ENCODE measurements around the gene GCGR.

Gene GCGR

GRCh38 chr17:81852237-81852636 lies 48.3 kb downstream of the GCGR start:
- no peak for TF ChIP-seq CTCF (IDR thresholded peaks at IDR 0.05; ENCODE audit: borderline replicate concordance, insufficient read depth, low read depth, low read length)

GRCh38 chr17:81854974-81855774 lies 51.2 kb downstream of the GCGR start:
- TF ChIP-seq CTCF (IDR thresholded peaks at IDR 0.05; ENCODE audit: borderline replicate concordance, insufficient read depth, low read depth, low read length), result no peak
- H3K4me3 ChIP-seq (ENCODE audit: low read depth, low read length), result no peak overlapping the region

More at GRCh38 chr17:81852237-81852636, 48.3 kb downstream of the GCGR start:
- no peak overlapping the region for H3K4me3 ChIP-seq (ENCODE audit: low read depth, low read length)

- TF ChIP-seq CTCF (IDR thresholded peaks at IDR 0.05; ENCODE audit: borderline replicate concordance, insufficient read depth, low read depth, low read length), result no peak
- H3K4me3 ChIP-seq (ENCODE audit: low read depth, low read length), result peak overlapping the region; percentile 81
Observed at GRCh38 chr17:81858170-81858966, 54.4 kb downstream of the GCGR start.

- H3K4me3 ChIP-seq (ENCODE audit: low read depth, low read length), result peak overlapping the region; percentile 81
- TF ChIP-seq CTCF (IDR thresholded peaks at IDR 0.05; ENCODE audit: borderline replicate concordance, insufficient read depth, low read depth, low read length), result no peak
Observed at GRCh38 chr17:81858967-81859905, 55.3 kb downstream of the GCGR start.

- H3K4me3 ChIP-seq (ENCODE audit: low read depth, low read length), result peak within 1 kb of the TSS; percentile 81
- TF ChIP-seq CTCF (IDR thresholded peaks at IDR 0.05; ENCODE audit: borderline replicate concordance, insufficient read depth, low read depth, low read length), result no peak
Observed at GRCh38 chr17:81859906-81860755, 56.2 kb downstream of the GCGR start, which contains the start of gene P4HB. Gene P4HB, minus strand, starts transcription at chr17:81860535. Its CDS starts 64 bp downstream, at chr17:81860471.
